H9 (cell line): Measurements from ENCODE around the gene HES3. TPM values are rescaled to one million over a fixed set of nuclear protein-coding genes. Genes with fewer than 3 reads are reported as not detected.

ENCODE experiments used
- DNase-seq: peaks from one replicate; pipeline ENCODE4 v3.0.0-alpha.2; 2017
- H2AFZ ChIP-seq: one replicate; pipeline ENCODE4 v1.6.1; 2013; ENCODE audit warnings: mild to moderate bottlenecking, low read length, control low read depth, moderate library complexity
- H2AK5ac ChIP-seq: 2 replicates; pipeline ENCODE4 v1.6.1; 2013; ENCODE audit warnings: low read length, control low read depth, mixed read lengths; ENCODE audit not compliant: insufficient read length
- H2BK120ac ChIP-seq: one replicate; pipeline ENCODE4 v1.6.1; 2013; ENCODE audit warnings: low read depth, mild to moderate bottlenecking, low read length, control low read depth, inconsistent platforms; ENCODE audit not compliant: poor library complexity, severe bottlenecking
- H2BK12ac ChIP-seq: 2 replicates; pipeline ENCODE4 v1.6.1; 2013; ENCODE audit warnings: low read length, control low read depth, mixed read lengths, low read depth; ENCODE audit not compliant: insufficient read length
- H2BK15ac ChIP-seq: 2 replicates; pipeline ENCODE4 v1.6.1; 2013; ENCODE audit warnings: low read depth, low read length, control low read depth
- H2BK20ac ChIP-seq: one replicate; pipeline ENCODE4 v1.6.1; 2013; ENCODE audit warnings: low read depth, mild to moderate bottlenecking, low read length, control low read depth, inconsistent platforms; ENCODE audit not compliant: poor library complexity, severe bottlenecking
- H2BK5ac ChIP-seq: 2 replicates; pipeline ENCODE4 v1.6.1; 2013; ENCODE audit warnings: low read length, control low read depth, mixed read lengths; ENCODE audit not compliant: insufficient read length
- H3K14ac ChIP-seq: 2 replicates; pipeline ENCODE4 v1.6.1; 2013; ENCODE audit warnings: low read length, control low read depth; ENCODE audit not compliant: insufficient read depth
- H3K18ac ChIP-seq: 2 replicates; pipeline ENCODE4 v1.6.1; 2013; ENCODE audit warnings: low read depth, mild to moderate bottlenecking, mixed read lengths, low read length, control low read depth; ENCODE audit not compliant: insufficient read length
- H3K23ac ChIP-seq: 2 replicates; pipeline ENCODE4 v1.6.1; 2013; ENCODE audit warnings: low read length, control low read depth, mixed read lengths, low read depth; ENCODE audit not compliant: insufficient read length
- H3K23me2 ChIP-seq: 2 replicates; pipeline ENCODE4 v1.6.1; 2013; ENCODE audit warnings: low read depth, mild to moderate bottlenecking, mixed read lengths, low read length, control low read depth; ENCODE audit not compliant: insufficient read length, poor library complexity, severe bottlenecking
- H3K27ac ChIP-seq: 2 replicates; pipeline ENCODE4 v1.5.1; 2013; ENCODE audit warnings: low read length, control low read depth, mixed read lengths, low read depth; ENCODE audit not compliant: insufficient read length
- H3K27me3 ChIP-seq: 2 replicates; pipeline ENCODE4 v1.6.1; 2013; ENCODE audit warnings: low read length, control low read depth, inconsistent platforms; ENCODE audit not compliant: insufficient read depth
- H3K4ac ChIP-seq: 2 replicates; pipeline ENCODE4 v1.6.1; 2013; ENCODE audit warnings: low read depth, mild to moderate bottlenecking, control low read depth, inconsistent platforms, low read length, moderate library complexity
- H3K4me1 ChIP-seq: 2 replicates; pipeline ENCODE4 v1.6.1; 2013; ENCODE audit warnings: low read length, control low read depth, inconsistent platforms; ENCODE audit not compliant: insufficient read depth
- H3K4me2 ChIP-seq: 2 replicates; pipeline ENCODE4 v1.6.1; 2013; ENCODE audit warnings: low read length, control low read depth, mixed read lengths; ENCODE audit not compliant: insufficient read length, insufficient read depth
- H3K56ac ChIP-seq: 2 replicates; pipeline ENCODE4 v1.6.1; 2013; ENCODE audit warnings: low read depth, mild to moderate bottlenecking, mixed read lengths, low read length, control low read depth; ENCODE audit not compliant: insufficient read length
- H3K79me1 ChIP-seq: 2 replicates; pipeline ENCODE4 v1.6.1; 2013; ENCODE audit warnings: low read depth, mild to moderate bottlenecking, moderate library complexity, low read length, control low read depth, inconsistent platforms; ENCODE audit not compliant: insufficient read depth, poor library complexity, severe bottlenecking
- H3K79me2 ChIP-seq: 2 replicates; pipeline ENCODE4 v1.6.1; 2013; ENCODE audit warnings: low read length, control low read depth, inconsistent platforms; ENCODE audit not compliant: insufficient read depth
- H3K9ac ChIP-seq: 2 replicates; pipeline ENCODE4 v1.6.1; 2013; ENCODE audit warnings: low read length, control low read depth, mixed read lengths; ENCODE audit not compliant: insufficient read length; ENCODE audit errors: extremely low read depth
- H3K9me3 ChIP-seq: one replicate; pipeline ENCODE4 v1.6.1; 2013; ENCODE audit warnings: low read depth, low read length, inconsistent platforms; ENCODE audit not compliant: control insufficient read depth
- H3T11ph ChIP-seq: one replicate; pipeline ENCODE4 v1.6.1; 2013; ENCODE audit warnings: mild to moderate bottlenecking, low read length, control low read depth, inconsistent platforms
- H4K20me1 ChIP-seq: one replicate; pipeline ENCODE4 v1.6.1; 2013; ENCODE audit not compliant: control insufficient read depth, insufficient read length, insufficient read depth
- H4K5ac ChIP-seq: 2 replicates; pipeline ENCODE4 v1.6.1; 2013; ENCODE audit warnings: low read depth, mild to moderate bottlenecking, mixed read lengths, low read length, control low read depth; ENCODE audit not compliant: insufficient read length
- H4K8ac ChIP-seq: replicated peaks from 2 replicates; pipeline ENCODE4 v1.6.1; 2013; ENCODE audit warnings: low read length, control low read depth, mixed read lengths, low read depth; ENCODE audit not compliant: insufficient read length
- H4K91ac ChIP-seq: 2 replicates; pipeline ENCODE4 v1.6.1; 2013; ENCODE audit warnings: low read depth, mild to moderate bottlenecking, moderate library complexity, mixed read lengths, low read length, control low read depth; ENCODE audit not compliant: insufficient read length
- H3K27ac Mint-ChIP-seq, 3 experiments: 2 replicates in 2 of 3; 3 replicates in 1 of 3; pipeline ENCODE4 v1.8.0; 2020 to 2021; ENCODE audit warnings: mixed read lengths in 3 of 3, mild to moderate bottlenecking in 1 of 3, moderate library complexity in 1 of 3
- H3K27me3 Mint-ChIP-seq: 2 replicates; pipeline ENCODE4 v1.8.0; 2021; ENCODE audit warnings: low read depth, mild to moderate bottlenecking, moderate library complexity, mixed read lengths
- H3K36me3 Mint-ChIP-seq, 3 experiments: 2 replicates in 2 of 3; 3 replicates in 1 of 3; pipeline ENCODE4 v1.8.0; 2020 to 2021; ENCODE audit warnings: low read depth in 3 of 3, mixed read lengths in 3 of 3; ENCODE audit not compliant: insufficient read depth in 1 of 3
- H3K4me1 Mint-ChIP-seq, 2 experiments: 2 replicates each; pipeline ENCODE4 v1.8.0; 2020; ENCODE audit warnings: mixed read lengths in 2 of 2
- H3K4me3 Mint-ChIP-seq, 2 experiments: 2 replicates in 1 of 2; 3 replicates in 1 of 2; pipeline ENCODE4 v1.8.0; 2020 to 2021; ENCODE audit warnings: mild to moderate bottlenecking in 2 of 2, mixed read lengths in 2 of 2, moderate library complexity in 1 of 2
- H3K9me3 Mint-ChIP-seq, 2 experiments: 2 replicates in 1 of 2; 3 replicates in 1 of 2; pipeline ENCODE4 v1.8.0; 2020; ENCODE audit warnings: mild to moderate bottlenecking in 2 of 2, mixed read lengths in 2 of 2, moderate library complexity in 1 of 2
- CTCF ChIP-seq: fragments of 200-600 bp; sonication (generic); conservative IDR thresholded peaks from 3 replicates; pipeline ENCODE4 v1.8.0; 2021; ENCODE audit warnings: antibody characterized with exemption, mild to moderate bottlenecking
- whole genome bisulfite sequencing: extraction: QIAGEN DNeasy Blood & Tissue Kit; methylation state at CpG from one replicate; pipeline ENCODE4 v1.1.7; 2013; ENCODE audit warnings: missing lambda C conversion rate, low lambda C conversion rate, mixed read lengths; ENCODE audit not compliant: insufficient read length; ENCODE audit errors: extremely low coverage; 5-methylcytosine and 5-hydroxymethylcytosine counted together
- total RNA-seq: library from RNA; stranded (reverse); gene quantifications from 2 replicates; pipeline ENCODE4 v1.2.1, GENCODE V29; 2021

HES3 gene
- total RNA-seq, 1 experiment from 2014 or later = 89.9 TPM

- Histone ChIP-seq H3K4me1 (peaks cover 2% of the 10 kb centered on the region; the same call in 1 of the 2 replicates), H3K23ac (no peak overlapping the region), H3K27ac (no peak overlapping the region), H3K14ac (peak overlapping the region; percentile 53; the same call in 1 of the 2 replicates), H3K23me2 (peaks cover 10% of the 10 kb centered on the region), H4K20me1 (no peaks in the 10 kb centered on the region), H3K18ac (no peak overlapping the region), H3K27me3 (no peaks in the 10 kb centered on the region), H4K8ac (no peak overlapping the region), H2BK20ac (no peak overlapping the region), H3K79me2 (peaks cover 6% of the 10 kb centered on the region; the same call in 1 of the 2 replicates), H2BK15ac (no peak overlapping the region), H3K4me2 (peak overlapping the region; percentile 75), H3T11ph (no peak overlapping the region), H3K79me1 (peaks cover 11% of the 10 kb centered on the region), H4K91ac (no peak overlapping the region), H2AFZ (no peak overlapping the region), H2AK5ac (no peak overlapping the region), H3K56ac (no peak overlapping the region), H3K9ac (peak overlapping the region; percentile 94), H3K4ac (no peak overlapping the region), H2BK12ac (no peak overlapping the region), H2BK5ac (no peak overlapping the region), H3K9me3 (no peaks in the 10 kb centered on the region), H2BK120ac (no peak overlapping the region), H4K5ac (no peak overlapping the region)
- no peaks in the 10 kb centered on the region; a peak in 2 of 5 replicates for H3K9me3 Mint-ChIP-seq
- H3K4me3 Mint-ChIP-seq = peak overlapping the region; percentile 87 to 92
- H3K27ac Mint-ChIP-seq = peak overlapping the region; percentile 58 to 95 (median 94); a peak in 4 of 7 replicates
- H3K4me1 Mint-ChIP-seq = peaks cover 33 to 43% of the 10 kb centered on the region in 2 experiments
- peaks cover 26 to 42% (median 39%) of the 10 kb centered on the region in 3 experiments; a peak in 6 of 7 replicates for H3K36me3 Mint-ChIP-seq
- no CpG with 5 or more reads among the region's 30 CpGs for WGBS
- no peak for DNase-seq
- no peaks in the 10 kb centered on the region for H3K27me3 Mint-ChIP-seq
- no peak for TF ChIP-seq CTCF
Measured at GRCh38 chr1:6235296-6235677, 8.7 kb upstream of the HES3 start.
